Embryonic facial prominence (tissue), 1 donor: ENCODE measurements around the gene ZNF581.

Experiments used
- DNase-seq: peaks from one replicate; pipeline ENCODE4 v3.0.0-alpha.2; 2016; ENCODE audit errors: extremely low spot score

ZNF581 gene

GRCh38 chr19:55626350-55626749 lies 17.1 kb upstream of the ZNF581 start:
- DNase-seq = no peak

DNA sequence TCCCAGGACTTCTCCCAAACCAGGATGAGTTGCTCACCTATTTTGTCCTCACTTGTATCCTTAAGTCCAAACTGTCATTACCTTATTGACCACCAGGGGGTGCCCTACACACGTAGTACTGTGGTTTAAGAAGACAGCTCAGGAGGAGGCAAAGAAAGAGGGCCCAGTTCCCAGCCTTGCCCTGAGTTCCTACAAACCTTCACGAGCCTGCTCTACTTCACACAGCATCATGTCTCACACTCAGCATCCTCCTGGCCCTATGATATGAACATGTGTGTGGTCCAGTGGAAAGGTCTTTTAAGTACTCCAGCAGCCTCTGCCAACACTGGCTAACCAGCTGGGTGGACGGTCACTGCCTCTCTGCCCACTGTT lies 11.0 kb upstream of the ZNF581 start:
- DNase-seq = peak; percentile 51

GRCh38 chr19:55633861-55634260 lies 9.6 kb upstream of the ZNF581 start:
- no peak for DNase-seq

- no peak for DNase-seq
These were observed 8.1 kb upstream of the ZNF581 start for GRCh38 chr19:55635334-55635717.

- DNase-seq = no peak
These were observed 7.5 kb upstream of the ZNF581 start for GRCh38 chr19:55635856-55636440.

- no peak for DNase-seq
These were observed 6.7 kb upstream of the ZNF581 start for GRCh38 chr19:55636723-55637122.

DNA sequence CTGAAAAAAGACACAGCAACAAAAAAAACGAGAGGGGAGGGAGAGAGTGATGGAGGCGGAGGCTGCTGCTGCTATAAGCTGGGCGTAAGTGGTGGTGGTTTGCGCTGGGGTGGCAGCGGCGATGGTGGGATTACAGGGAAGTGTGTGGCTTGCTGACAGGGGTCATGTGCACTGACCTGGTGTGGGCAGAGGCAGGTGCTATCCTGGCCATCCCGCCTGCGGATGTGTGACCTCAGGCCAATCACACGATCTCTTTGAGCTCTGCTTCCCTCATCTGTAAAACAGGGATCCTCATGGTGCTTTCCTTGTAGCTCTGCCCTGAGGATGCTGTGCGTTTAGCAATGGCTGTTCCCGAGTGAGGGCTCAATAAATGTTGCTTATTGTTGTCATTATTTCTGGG lies 5.9 kb upstream of the ZNF581 start:
- no peak for DNase-seq

GRCh38 chr19:55638864-55639359 lies 4.5 kb upstream of the ZNF581 start:
- DNase-seq = no peak

DNA sequence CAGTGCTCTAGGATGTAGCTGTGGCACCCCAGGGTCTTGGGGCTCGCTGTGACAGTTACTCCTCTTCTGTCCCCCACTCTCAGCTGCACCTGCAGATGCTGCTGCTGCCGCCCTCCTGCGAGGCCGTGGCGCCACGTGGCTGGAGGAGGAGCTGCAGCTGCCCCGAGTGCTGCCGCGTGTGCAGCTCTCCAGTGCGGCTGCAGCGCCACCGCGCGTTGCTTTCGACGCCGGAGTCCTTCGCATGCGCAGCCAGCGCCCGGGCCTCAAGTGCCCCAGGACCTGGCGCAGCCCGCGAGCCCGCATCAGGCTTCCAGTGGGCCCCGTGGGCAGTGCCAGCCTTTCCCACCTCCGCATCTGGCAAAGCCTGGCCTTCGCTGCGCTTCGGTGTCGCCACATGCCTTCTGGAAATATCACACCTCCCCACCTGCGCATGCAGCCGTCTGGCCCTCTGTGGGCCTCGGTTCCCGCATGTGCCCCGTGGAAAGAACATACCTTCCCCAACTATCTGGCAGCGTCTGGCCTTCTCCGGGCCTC lies 3.3 kb upstream of the ZNF581 start:
- no peak for DNase-seq

DNA sequence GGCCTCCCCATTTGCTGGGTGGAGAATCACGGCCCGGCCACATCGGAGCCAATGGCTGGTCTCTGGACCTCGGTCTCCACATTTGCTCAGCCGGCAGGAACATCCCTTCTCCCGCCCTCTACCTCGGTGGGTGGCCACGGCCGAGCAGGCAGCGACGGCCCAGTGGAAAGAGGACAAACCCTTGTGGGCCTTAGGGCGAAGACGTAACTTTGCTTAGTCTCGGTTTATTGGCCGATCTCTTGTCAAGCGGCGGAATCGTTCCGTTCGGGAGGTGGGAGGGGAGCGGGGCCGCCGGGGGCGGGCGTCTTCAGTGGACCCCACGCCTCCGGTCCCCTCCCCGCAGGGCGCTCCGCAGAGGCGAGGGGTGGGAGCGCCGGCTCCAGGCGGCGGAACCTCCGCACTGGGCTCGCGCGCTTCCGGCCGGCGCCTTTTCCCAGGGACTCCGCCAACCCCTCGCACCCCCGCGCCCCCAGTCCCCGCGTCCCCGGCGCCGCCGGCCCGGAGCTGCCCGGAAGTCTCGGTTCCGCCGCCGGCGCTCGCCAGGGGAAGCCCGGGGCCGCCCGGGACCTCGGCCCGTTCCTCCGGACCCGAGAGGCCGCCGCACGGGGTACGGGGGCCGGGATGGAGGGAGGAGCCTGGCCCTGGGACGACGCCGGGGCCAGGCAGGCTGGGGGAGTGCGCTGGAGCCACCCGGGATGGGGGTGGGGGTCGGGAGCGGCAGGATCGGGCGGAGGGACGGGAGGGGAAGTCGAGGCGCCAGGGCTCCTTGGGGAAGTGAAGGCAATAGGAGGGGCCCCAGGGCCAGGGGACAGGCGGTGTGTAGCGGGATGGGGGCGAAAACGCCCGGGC lies 2.6 kb upstream of the ZNF581 start, which contains the start of gene ZNF580:
TSS of gene ZNF580 (plus strand) at position 426 of the 849 bp plus-strand sequence. CDS start 1,507 bp downstream, outside the sequence.
- DNase-seq = no peak

DNA sequence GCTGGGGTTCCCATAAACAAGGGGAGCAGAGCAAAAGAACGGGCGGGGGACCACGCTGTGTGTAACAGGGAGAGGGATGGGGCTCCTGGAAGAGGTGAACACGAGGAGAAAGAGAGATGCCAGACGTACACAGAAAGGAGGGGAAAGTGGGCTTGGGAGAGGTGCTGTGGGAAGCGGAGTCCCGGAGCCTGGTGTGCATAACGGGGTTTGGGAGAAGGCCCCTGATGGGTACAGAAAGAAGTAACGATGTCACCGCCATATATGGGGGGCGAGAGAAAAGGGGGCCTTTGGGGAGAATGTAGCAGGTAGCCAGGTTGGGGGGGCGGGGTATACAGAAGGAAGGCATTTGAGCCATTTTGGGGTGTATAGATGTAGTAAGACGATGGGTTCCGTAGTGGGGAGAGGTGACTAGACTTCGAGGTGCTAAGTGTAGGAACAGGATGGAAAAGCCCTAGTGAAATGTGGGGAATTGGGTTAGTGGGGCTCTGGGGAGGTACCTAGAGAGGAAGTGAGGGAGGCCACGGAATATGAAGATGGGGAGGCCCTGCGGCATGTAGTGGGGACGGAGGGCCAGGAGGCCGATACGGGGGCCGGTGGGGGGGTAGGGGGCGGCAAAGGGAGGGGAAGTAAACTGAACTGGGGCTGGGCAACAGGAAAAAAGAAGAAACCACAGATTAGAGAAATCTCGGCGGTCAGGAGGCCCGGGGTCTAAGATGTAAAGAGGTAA lies 1.9 kb upstream of the ZNF581 start:
- DNase-seq = no peak

DNA sequence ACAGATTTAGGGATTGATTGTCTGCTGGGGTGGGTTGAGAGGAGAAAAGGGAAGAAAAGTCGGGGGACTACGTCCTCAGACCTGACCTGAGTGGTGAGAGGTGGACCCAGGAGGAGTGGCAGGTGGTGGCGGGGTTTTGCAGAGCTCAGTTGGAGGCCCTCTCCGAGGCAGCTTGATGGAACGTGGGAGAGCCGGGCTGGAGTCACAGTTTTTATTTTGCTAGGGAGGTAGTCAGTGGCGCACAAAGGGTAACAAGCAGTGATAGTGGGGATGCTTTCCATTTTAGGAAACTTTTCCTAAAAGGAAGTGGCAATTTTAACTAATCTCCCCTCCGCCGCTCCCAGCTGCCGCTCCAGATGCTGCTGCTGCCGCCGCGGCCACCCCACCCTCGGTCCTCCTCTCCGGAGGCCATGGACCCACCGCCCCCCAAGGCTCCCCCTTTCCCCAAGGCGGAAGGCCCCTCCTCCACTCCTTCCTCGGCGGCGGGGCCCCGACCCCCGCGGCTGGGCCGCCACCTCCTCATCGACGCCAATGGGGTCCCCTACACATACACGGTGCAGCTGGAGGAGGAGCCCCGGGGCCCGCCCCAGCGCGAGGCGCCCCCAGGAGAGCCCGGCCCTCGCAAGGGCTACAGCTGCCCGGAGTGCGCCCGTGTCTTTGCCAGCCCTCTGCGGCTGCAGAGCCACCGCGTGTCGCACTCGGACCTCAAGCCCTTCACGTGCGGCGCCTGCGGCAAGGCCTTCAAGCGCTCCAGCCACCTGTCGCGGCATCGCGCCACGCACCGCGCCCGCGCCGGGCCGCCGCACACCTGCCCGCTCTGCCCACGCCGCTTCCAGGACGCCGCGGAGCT lies 1.1 kb upstream of the ZNF581 start:
- DNase-seq = no peak

- no peak for DNase-seq
These were observed 383 bp downstream of the ZNF581 start for GRCh38 chr19:55643887-55644176.

GRCh38 chr19:55644191-55644833 lies 863 bp downstream of the ZNF581 start:
- DNase-seq = no peak

GRCh38 chr19:55644842-55645511 lies 1.5 kb downstream of the ZNF581 start:
- no peak for DNase-seq

DNA sequence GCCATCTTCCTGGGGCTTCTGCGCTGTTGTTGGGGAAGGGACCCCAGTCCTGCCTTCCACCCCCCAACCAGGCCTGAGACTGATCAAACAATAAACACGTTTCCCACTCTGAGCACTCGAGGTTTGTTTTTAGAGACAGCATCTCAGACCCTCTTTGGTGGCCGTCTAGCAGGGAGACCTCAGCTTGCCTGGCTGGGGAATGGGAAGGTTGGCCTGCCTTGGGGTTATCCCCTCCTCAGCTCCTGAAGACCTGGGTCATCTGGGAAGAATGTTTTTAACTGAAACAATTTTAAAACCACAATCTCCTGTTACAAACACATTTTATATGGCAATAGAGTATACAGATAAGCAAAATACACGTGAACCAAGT lies 2.0 kb downstream of the ZNF581 start:
- no peak for DNase-seq

DNA sequence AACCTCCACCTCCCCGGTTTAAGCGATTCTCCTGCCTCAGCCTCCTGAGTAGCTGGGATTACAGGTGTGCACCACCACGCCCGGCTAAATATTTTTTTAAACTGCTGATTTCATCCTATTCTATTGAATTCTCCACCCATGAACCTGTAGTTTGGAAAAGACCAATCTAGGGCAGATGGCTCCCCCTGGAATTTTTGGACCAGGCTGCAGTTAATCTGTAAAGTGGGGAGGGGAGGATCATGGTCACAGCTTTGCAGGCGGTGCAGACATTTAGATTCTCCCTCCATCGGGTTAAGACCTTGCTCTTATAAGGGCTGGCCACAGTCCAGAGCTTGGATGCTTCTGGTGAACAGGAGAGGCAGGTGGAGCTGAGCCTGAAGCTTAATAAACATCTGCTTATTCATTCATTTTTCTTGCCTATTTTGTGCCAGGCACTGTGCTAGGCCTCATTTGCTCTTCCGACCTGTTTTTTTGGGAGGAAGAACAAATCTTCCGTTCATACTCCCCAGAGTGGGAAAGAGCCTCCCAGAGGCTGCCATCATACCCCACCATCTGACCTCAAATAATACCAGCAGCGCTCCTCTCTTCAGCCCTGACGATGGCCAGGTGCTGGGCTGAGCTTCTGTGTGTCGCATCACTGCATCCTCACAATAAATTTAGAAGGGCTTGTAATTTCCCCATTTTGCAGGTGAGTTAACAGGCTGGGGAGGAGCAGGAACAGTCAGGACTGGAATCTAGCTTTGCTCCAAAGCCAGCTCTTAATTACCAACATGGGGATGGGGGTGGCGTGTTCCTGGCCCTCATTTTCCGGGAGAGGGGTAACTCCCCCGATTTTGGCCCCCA lies 3.7 kb downstream of the ZNF581 start:
- DNase-seq = no peak

DNA sequence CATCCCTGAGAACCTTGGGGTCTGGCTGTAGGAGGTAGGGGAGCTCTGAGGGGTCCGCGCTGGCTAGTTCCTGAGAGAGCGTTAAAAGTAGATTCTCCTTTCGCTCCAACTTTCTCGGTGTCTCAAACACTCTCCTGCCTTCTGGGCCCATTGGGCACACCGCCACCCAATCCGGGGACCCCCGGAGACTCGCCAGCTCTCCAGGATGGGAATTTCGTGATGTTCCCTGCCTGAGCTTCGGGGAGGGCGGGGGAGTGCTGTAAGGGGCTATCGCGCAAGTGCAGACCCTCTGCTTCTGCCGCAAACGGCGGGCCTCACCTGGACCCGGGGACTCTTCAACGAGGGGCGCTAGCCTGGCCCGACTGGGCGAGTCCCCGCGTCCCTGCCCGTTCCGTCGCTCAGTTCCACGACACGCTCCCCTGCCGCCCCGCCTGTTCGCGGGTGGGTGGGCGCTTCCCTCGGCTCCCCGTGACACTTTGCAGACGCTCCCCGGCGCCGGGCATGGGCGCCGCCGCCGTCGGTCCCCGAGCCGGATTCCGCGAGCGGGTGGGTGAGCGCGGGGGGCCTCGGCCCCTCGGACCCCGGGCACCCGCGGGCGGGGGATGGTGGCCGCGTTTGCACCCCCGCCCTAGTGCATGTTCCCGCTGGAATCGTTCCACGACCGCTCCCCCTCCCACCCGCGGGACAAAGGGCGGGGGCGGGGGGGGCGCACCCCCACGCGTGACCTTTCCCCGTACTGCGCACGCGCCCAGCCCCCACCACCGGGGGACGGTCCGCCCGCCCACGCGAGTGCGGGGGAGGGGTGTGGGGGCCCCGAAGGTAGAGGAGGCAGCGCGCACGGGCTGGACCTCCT lies 4.5 kb downstream of the ZNF581 start, which contains the start of gene CCDC106:
TSS of gene CCDC106 (plus strand) at position 481 of the 853 bp plus-strand sequence. CDS start 835 bp downstream, outside the sequence.
- DNase-seq = peak; percentile 47
